H9 (cell line): ENCODE measurements around the gene THBS4. TPM values are rescaled to one million over a fixed set of nuclear protein-coding genes. Genes with fewer than 3 reads are reported as not detected.

Experiments
- DNase-seq: peaks from one replicate; pipeline ENCODE4 v3.0.0-alpha.2; 2017
- H2AFZ ChIP-seq: one replicate; pipeline ENCODE4 v1.6.1; 2013; ENCODE audit warnings: mild to moderate bottlenecking, low read length, control low read depth, moderate library complexity
- H2AK5ac ChIP-seq: 2 replicates; pipeline ENCODE4 v1.6.1; 2013; ENCODE audit warnings: low read length, control low read depth, mixed read lengths; ENCODE audit not compliant: insufficient read length
- H2BK120ac ChIP-seq: one replicate; pipeline ENCODE4 v1.6.1; 2013; ENCODE audit warnings: low read depth, mild to moderate bottlenecking, low read length, control low read depth, inconsistent platforms; ENCODE audit not compliant: poor library complexity, severe bottlenecking
- H2BK12ac ChIP-seq: 2 replicates; pipeline ENCODE4 v1.6.1; 2013; ENCODE audit warnings: low read length, control low read depth, mixed read lengths, low read depth; ENCODE audit not compliant: insufficient read length
- H2BK15ac ChIP-seq: 2 replicates; pipeline ENCODE4 v1.6.1; 2013; ENCODE audit warnings: low read depth, low read length, control low read depth
- H2BK20ac ChIP-seq: one replicate; pipeline ENCODE4 v1.6.1; 2013; ENCODE audit warnings: low read depth, mild to moderate bottlenecking, low read length, control low read depth, inconsistent platforms; ENCODE audit not compliant: poor library complexity, severe bottlenecking
- H2BK5ac ChIP-seq: 2 replicates; pipeline ENCODE4 v1.6.1; 2013; ENCODE audit warnings: low read length, control low read depth, mixed read lengths; ENCODE audit not compliant: insufficient read length
- H3K14ac ChIP-seq: 2 replicates; pipeline ENCODE4 v1.6.1; 2013; ENCODE audit warnings: low read length, control low read depth; ENCODE audit not compliant: insufficient read depth
- H3K18ac ChIP-seq: 2 replicates; pipeline ENCODE4 v1.6.1; 2013; ENCODE audit warnings: low read depth, mild to moderate bottlenecking, mixed read lengths, low read length, control low read depth; ENCODE audit not compliant: insufficient read length
- H3K23ac ChIP-seq: 2 replicates; pipeline ENCODE4 v1.6.1; 2013; ENCODE audit warnings: low read length, control low read depth, mixed read lengths, low read depth; ENCODE audit not compliant: insufficient read length
- H3K23me2 ChIP-seq: 2 replicates; pipeline ENCODE4 v1.6.1; 2013; ENCODE audit warnings: low read depth, mild to moderate bottlenecking, mixed read lengths, low read length, control low read depth; ENCODE audit not compliant: insufficient read length, poor library complexity, severe bottlenecking
- H3K27ac ChIP-seq: 2 replicates; pipeline ENCODE4 v1.5.1; 2013; ENCODE audit warnings: low read length, control low read depth, mixed read lengths, low read depth; ENCODE audit not compliant: insufficient read length
- H3K27me3 ChIP-seq: 2 replicates; pipeline ENCODE4 v1.6.1; 2013; ENCODE audit warnings: low read length, control low read depth, inconsistent platforms; ENCODE audit not compliant: insufficient read depth
- H3K4ac ChIP-seq: 2 replicates; pipeline ENCODE4 v1.6.1; 2013; ENCODE audit warnings: low read depth, mild to moderate bottlenecking, control low read depth, inconsistent platforms, low read length, moderate library complexity
- H3K4me1 ChIP-seq: 2 replicates; pipeline ENCODE4 v1.6.1; 2013; ENCODE audit warnings: low read length, control low read depth, inconsistent platforms; ENCODE audit not compliant: insufficient read depth
- H3K4me2 ChIP-seq: 2 replicates; pipeline ENCODE4 v1.6.1; 2013; ENCODE audit warnings: low read length, control low read depth, mixed read lengths; ENCODE audit not compliant: insufficient read length, insufficient read depth
- H3K56ac ChIP-seq: 2 replicates; pipeline ENCODE4 v1.6.1; 2013; ENCODE audit warnings: low read depth, mild to moderate bottlenecking, mixed read lengths, low read length, control low read depth; ENCODE audit not compliant: insufficient read length
- H3K79me1 ChIP-seq: 2 replicates; pipeline ENCODE4 v1.6.1; 2013; ENCODE audit warnings: low read depth, mild to moderate bottlenecking, moderate library complexity, low read length, control low read depth, inconsistent platforms; ENCODE audit not compliant: insufficient read depth, poor library complexity, severe bottlenecking
- H3K79me2 ChIP-seq: 2 replicates; pipeline ENCODE4 v1.6.1; 2013; ENCODE audit warnings: low read length, control low read depth, inconsistent platforms; ENCODE audit not compliant: insufficient read depth
- H3K9ac ChIP-seq: 2 replicates; pipeline ENCODE4 v1.6.1; 2013; ENCODE audit warnings: low read length, control low read depth, mixed read lengths; ENCODE audit not compliant: insufficient read length; ENCODE audit errors: extremely low read depth
- H3K9me3 ChIP-seq: one replicate; pipeline ENCODE4 v1.6.1; 2013; ENCODE audit warnings: low read depth, low read length, inconsistent platforms; ENCODE audit not compliant: control insufficient read depth
- H3T11ph ChIP-seq: one replicate; pipeline ENCODE4 v1.6.1; 2013; ENCODE audit warnings: mild to moderate bottlenecking, low read length, control low read depth, inconsistent platforms
- H4K20me1 ChIP-seq: one replicate; pipeline ENCODE4 v1.6.1; 2013; ENCODE audit not compliant: control insufficient read depth, insufficient read length, insufficient read depth
- H4K5ac ChIP-seq: 2 replicates; pipeline ENCODE4 v1.6.1; 2013; ENCODE audit warnings: low read depth, mild to moderate bottlenecking, mixed read lengths, low read length, control low read depth; ENCODE audit not compliant: insufficient read length
- H4K8ac ChIP-seq: replicated peaks from 2 replicates; pipeline ENCODE4 v1.6.1; 2013; ENCODE audit warnings: low read length, control low read depth, mixed read lengths, low read depth; ENCODE audit not compliant: insufficient read length
- H4K91ac ChIP-seq: 2 replicates; pipeline ENCODE4 v1.6.1; 2013; ENCODE audit warnings: low read depth, mild to moderate bottlenecking, moderate library complexity, mixed read lengths, low read length, control low read depth; ENCODE audit not compliant: insufficient read length
- H3K27ac Mint-ChIP-seq, 3 experiments: 2 replicates in 2 of 3; 3 replicates in 1 of 3; pipeline ENCODE4 v1.8.0; 2020 to 2021; ENCODE audit warnings: mixed read lengths in 3 of 3, mild to moderate bottlenecking in 1 of 3, moderate library complexity in 1 of 3
- H3K27me3 Mint-ChIP-seq: 2 replicates; pipeline ENCODE4 v1.8.0; 2021; ENCODE audit warnings: low read depth, mild to moderate bottlenecking, moderate library complexity, mixed read lengths
- H3K36me3 Mint-ChIP-seq, 3 experiments: 2 replicates in 2 of 3; 3 replicates in 1 of 3; pipeline ENCODE4 v1.8.0; 2020 to 2021; ENCODE audit warnings: low read depth in 3 of 3, mixed read lengths in 3 of 3; ENCODE audit not compliant: insufficient read depth in 1 of 3
- H3K4me1 Mint-ChIP-seq, 2 experiments: 2 replicates each; pipeline ENCODE4 v1.8.0; 2020; ENCODE audit warnings: mixed read lengths in 2 of 2
- H3K4me3 Mint-ChIP-seq, 2 experiments: 2 replicates in 1 of 2; 3 replicates in 1 of 2; pipeline ENCODE4 v1.8.0; 2020 to 2021; ENCODE audit warnings: mild to moderate bottlenecking in 2 of 2, mixed read lengths in 2 of 2, moderate library complexity in 1 of 2
- H3K9me3 Mint-ChIP-seq, 2 experiments: 2 replicates in 1 of 2; 3 replicates in 1 of 2; pipeline ENCODE4 v1.8.0; 2020; ENCODE audit warnings: mild to moderate bottlenecking in 2 of 2, mixed read lengths in 2 of 2, moderate library complexity in 1 of 2
- WGBS: extraction: QIAGEN DNeasy Blood & Tissue Kit; methylation state at CpG from one replicate; pipeline ENCODE4 v1.1.7; 2013; ENCODE audit warnings: missing lambda C conversion rate, low lambda C conversion rate, mixed read lengths; ENCODE audit not compliant: insufficient read length; ENCODE audit errors: extremely low coverage; 5-methylcytosine and 5-hydroxymethylcytosine counted together
- total RNA-seq: library from RNA; stranded (reverse); gene quantifications from 2 replicates; pipeline ENCODE4 v1.2.1, GENCODE V29; 2021
- TF ChIP-seq, protein P1 (sequence below): fragments of 200-600 bp; sonication (generic); conservative IDR thresholded peaks from 3 replicates; pipeline ENCODE4 v1.8.0; 2021; ENCODE audit warnings: antibody characterized with exemption, mild to moderate bottlenecking

Gene THBS4
- total RNA-seq, 1 experiment from 2014 or later, result 19.0 TPM

DNA sequence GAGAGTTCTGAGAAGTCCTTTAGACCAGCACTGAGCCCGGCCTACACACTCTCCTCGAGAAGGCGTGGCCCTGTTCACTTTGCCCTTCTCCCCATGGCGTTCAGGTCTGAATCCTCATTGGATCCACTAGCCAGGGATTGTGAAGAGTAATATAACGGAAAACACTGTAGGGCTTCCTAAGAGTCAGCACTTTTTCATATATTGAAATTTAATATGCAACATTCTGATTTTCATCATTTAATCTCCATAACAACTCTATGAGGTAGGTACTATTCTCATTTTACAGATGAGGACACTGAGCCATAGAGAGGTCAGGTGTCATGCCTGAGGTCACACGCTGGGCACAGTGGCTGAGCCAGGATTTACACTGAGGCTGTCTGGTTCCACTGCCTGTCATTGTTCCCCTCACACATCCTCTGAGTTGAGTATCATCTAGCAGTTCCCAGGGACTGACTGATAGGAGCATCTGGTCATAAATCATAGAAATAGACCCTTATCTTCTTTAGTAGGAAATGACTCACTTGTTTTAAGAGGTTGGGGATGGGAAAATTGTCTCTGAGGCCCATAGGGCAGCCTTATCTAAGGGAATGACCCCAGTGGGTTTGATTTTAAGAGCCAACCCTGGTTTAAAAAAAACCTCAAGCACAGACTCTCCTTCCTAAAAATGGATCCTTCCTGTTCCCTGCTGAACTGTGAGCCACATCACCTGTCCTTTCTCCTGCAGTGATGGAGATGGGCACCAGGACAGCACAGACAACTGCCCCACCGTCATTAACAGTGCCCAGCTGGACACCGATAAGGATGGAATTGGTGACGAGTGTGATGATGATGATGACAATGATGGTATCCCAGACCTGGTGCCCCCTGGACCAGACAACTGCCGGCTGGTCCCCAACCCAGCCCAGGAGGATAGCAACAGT is 41.2 kb downstream of the THBS4 start:
- Histone ChIP-seq H3K4me1 (no peaks in the 10 kb centered on the region), H2AK5ac (no peak overlapping the region), H4K8ac (no peak overlapping the region), H3K4ac (no peak overlapping the region), H3K4me2 (no peak overlapping the region), H3K79me2 (no peaks in the 10 kb centered on the region), H3K14ac (no peak overlapping the region; the same call in 1 of the 2 replicates), H3K9me3 (no peaks in the 10 kb centered on the region), H2BK120ac (no peak overlapping the region), H2BK15ac (no peak overlapping the region), H2BK5ac (no peak overlapping the region), H3K27me3 (no peaks in the 10 kb centered on the region), H2BK12ac (no peak overlapping the region), H2AFZ (no peak overlapping the region), H4K91ac (no peak overlapping the region), H3K23ac (no peak overlapping the region), H3K79me1 (no peaks in the 10 kb centered on the region), H3K23me2 (no peaks in the 10 kb centered on the region), H2BK20ac (no peak overlapping the region), H4K20me1 (no peaks in the 10 kb centered on the region), H3K56ac (no peak overlapping the region), H3K9ac (no peak overlapping the region), H3K18ac (no peak overlapping the region), H4K5ac (no peak overlapping the region), H3K27ac (no peak overlapping the region), H3T11ph (no peak overlapping the region)
- peaks cover 3% of the 10 kb centered on the region in 3 experiments; a peak in 3 of 7 replicates for H3K36me3 Mint-ChIP-seq
- H3K27me3 Mint-ChIP-seq, result no peaks in the 10 kb centered on the region; the same call in 1 of the 2 replicates
- TF ChIP-seq, protein P1, sequence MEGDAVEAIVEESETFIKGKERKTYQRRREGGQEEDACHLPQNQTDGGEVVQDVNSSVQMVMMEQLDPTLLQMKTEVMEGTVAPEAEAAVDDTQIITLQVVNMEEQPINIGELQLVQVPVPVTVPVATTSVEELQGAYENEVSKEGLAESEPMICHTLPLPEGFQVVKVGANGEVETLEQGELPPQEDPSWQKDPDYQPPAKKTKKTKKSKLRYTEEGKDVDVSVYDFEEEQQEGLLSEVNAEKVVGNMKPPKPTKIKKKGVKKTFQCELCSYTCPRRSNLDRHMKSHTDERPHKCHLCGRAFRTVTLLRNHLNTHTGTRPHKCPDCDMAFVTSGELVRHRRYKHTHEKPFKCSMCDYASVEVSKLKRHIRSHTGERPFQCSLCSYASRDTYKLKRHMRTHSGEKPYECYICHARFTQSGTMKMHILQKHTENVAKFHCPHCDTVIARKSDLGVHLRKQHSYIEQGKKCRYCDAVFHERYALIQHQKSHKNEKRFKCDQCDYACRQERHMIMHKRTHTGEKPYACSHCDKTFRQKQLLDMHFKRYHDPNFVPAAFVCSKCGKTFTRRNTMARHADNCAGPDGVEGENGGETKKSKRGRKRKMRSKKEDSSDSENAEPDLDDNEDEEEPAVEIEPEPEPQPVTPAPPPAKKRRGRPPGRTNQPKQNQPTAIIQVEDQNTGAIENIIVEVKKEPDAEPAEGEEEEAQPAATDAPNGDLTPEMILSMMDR, result no peak
- H3K4me1 Mint-ChIP-seq, result peaks cover 3 to 5% of the 10 kb centered on the region in 2 experiments; a peak in 3 of 4 replicates
- DNase-seq, result no peak
- no peaks in the 10 kb centered on the region for H3K9me3 Mint-ChIP-seq
- H3K27ac Mint-ChIP-seq, result no peak overlapping the region; a peak in 1 of 7 replicates
- WGBS, result no CpG with 5 or more reads among the region's 10 CpGs
- no peak overlapping the region for H3K4me3 Mint-ChIP-seq
